ENCODE measurements around the gene RNF169. TPM values are rescaled to one million over a fixed set of nuclear protein-coding genes. Genes with fewer than 3 reads are reported as not detected.

RNF169 gene, protein sequence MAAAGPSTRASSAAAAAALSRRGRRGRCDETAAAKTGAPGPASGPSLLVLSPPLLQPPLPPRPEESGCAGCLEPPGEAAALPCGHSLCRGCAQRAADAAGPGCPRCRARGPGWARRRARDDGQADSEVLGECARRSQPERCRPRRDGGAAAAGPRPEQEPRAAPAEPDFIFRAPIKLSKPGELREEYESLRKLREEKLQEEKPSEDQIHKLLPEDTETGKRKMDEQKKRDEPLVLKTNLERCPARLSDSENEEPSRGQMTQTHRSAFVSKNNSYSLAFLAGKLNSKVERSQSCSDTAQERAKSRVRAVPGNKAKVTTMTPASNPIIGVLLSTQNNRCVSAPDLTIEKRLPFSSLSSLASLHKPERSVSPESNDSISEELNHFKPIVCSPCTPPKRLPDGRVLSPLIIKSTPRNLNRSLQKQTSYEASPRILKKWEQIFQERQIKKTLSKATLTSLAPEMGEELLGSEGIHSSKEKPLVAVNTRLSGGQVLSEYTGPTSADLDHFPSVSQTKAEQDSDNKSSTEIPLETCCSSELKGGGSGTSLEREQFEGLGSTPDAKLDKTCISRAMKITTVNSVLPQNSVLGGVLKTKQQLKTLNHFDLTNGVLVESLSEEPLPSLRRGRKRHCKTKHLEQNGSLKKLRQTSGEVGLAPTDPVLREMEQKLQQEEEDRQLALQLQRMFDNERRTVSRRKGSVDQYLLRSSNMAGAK
- total RNA-seq (2022; extraction: Qiagen RNA extraction; ENCODE audit: low read depth): 3.7 to 6.3 TPM (median 5.2 TPM) in 5 replicates

DNA sequence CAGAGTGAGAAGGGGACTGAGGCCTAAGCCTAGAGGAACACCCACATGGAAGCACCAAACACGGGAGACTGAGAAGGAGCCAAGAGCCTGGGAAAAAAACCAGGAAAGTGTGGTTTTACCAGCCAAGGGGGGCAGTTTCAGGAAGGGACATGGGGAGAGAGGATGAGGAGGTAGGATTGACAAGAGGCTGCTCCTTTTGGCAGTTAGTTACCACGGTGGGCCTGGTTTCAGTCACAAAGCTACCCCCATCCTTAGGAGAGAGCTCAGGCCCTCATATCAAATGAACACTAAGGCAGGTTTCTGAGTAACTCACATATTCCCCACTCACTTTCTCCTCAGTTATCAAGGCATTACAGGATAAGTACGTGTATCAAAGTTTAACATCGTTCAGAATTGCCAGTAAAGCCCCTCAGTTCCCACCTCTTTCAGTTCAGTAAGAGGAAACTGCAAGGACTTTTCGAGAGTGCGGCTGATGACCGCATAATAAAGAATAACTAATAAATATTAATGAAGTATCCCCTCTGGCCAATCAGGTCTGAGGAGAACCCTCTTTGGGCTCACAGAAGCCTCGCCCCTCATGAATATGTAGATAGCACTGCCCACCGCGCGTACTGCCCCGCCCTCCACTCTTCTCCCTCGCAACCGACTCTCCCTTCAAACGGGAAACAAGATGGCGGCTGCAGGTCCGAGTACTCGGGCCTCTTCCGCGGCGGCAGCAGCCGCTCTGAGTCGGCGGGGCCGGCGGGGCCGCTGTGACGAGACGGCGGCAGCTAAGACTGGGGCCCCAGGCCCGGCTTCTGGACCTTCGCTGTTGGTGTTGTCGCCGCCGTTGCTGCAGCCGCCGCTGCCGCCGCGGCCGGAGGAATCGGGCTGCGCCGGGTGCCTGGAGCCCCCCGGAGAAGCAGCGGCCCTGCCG is at the start of gene RNF169:
Gene RNF169, plus strand, starts transcription at position 639 of the 916 bp plus-strand sequence. Its CDS starts 32 bp downstream, at position 671.

DNA sequence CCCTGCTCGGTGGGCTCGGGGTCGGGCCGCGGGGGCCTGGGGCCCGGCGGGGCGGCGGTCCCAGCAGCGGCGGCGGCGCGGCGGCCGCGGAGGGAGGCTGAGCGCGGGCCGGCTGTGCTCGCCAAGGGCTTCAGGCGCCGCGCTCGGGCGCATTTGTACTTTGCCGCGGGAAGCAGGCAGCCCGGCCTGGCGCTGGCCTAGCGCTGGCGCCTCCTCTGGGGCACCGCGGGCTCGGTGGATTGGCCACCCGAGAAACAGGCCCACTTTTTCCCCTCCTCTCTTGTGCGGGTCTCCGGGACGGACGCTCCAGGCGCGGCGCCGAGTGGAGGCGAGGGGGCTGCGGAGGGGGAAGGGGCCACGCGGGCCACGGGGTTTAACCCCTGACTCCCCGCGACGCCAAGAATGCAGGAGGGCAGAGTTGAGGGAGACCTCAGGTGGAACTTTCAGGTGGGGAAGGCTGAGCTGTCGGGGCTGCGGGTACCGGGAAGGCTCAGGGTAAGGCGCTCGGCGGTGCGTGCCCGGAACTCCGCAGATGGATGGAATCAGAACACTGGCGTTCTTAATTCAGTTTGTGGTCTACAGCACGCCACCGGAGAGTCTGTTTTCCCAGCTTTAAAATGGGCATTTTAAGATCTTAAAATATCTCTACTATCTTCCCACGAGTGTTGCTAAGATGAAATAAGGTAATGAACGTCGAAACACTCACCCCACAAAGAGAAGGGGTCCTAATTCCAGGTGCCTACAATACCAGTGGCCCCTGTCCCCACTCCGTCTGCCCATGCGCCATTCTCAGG is 17.2 kb upstream of the RNF169 start, which contains the start of gene CHRDL2:
Gene CHRDL2, minus strand, starts transcription at position 126 of the 794 bp plus-strand sequence. CDS start 538 bp downstream, outside the sequence.

Other genes with a start within 250 kb of the RNF169 start
- 15.4 to 21.0 TPM (median 19.7 TPM) in 5 replicates for gene POLD3, start 156.3 kb upstream of the RNF169 start, total RNA-seq (2022; extraction: Qiagen RNA extraction; ENCODE audit: low read depth)
- 2.4 to 6.0 TPM (median 4.4 TPM) in 5 replicates for gene CHRDL2, start 17.4 kb upstream of the RNF169 start, total RNA-seq (2022; extraction: Qiagen RNA extraction; ENCODE audit: low read depth)
- 4.4 to 6.1 TPM (median 5.8 TPM) in 5 replicates for gene XRRA1, start 200.2 kb downstream of the RNF169 start, total RNA-seq (2022; extraction: Qiagen RNA extraction; ENCODE audit: low read depth)
- gene SPCS2, start 200.4 kb downstream of the RNF169 start, total RNA-seq (2022; extraction: Qiagen RNA extraction; ENCODE audit: low read depth): 205 to 286 TPM (median 250 TPM) in 5 replicates
- gene NEU3, start 240.1 kb downstream of the RNF169 start, total RNA-seq (2022; extraction: Qiagen RNA extraction; ENCODE audit: low read depth): 3.1 to 4.3 TPM (median 4.2 TPM) in 5 replicates

Data from A549 treated with RU486 at 1 μM for 4 hours (cell line).